Colonic mucosa (tissue), 4 donors: ENCODE results near the gene SELENON. TPM values are rescaled to one million over a fixed set of nuclear protein-coding genes. Genes with fewer than 3 reads are reported as not detected.

Experiments used
- DNase-seq: peaks from one replicate; pipeline ENCODE4 v3.0.0-alpha.2; 2020
- H3K27ac ChIP-seq: fragments of 200-600 bp; one replicate; pipeline ENCODE4 v1.8.0; 2021
- H3K27me3 ChIP-seq: fragments of 200-600 bp; one replicate; pipeline ENCODE4 v1.8.0; 2021
- H3K36me3 ChIP-seq: fragments of 200-600 bp; one replicate; pipeline ENCODE4 v1.8.0; 2021
- H3K4me1 ChIP-seq: fragments of 200-600 bp; one replicate; pipeline ENCODE4 v1.8.0; 2021; ENCODE audit warnings: mild to moderate bottlenecking
- H3K4me3 ChIP-seq: fragments of 200-600 bp; one replicate; pipeline ENCODE4 v1.8.0; 2021
- H3K9ac ChIP-seq, 2 donors: one replicate each; pipeline ENCODE4 v1.7.0; 2013; ENCODE audit warnings: control low read depth in 2 of 2, low read depth in 2 of 2, low read length in 2 of 2
- H3K9me3 ChIP-seq: fragments of 200-600 bp; one replicate; pipeline ENCODE4 v1.8.0; 2021
- intact Hi-C: fragments of 100-400 bp; cut with DNase I; formaldehyde crosslinking; loops from one replicate; pipeline ENCODE4 v1.14.1; 2022
- total RNA-seq, 2 donors: library from RNA; stranded (reverse); fragmentation: NEBNext Ultra II Directional in 1 of 2; extraction: Animal tissue kit (Norgen Biotek cat#: 25700) in 1 of 2; gene quantifications; one replicate each; pipeline ENCODE4 v1.2.1, GENCODE V29; 2021
- TF ChIP-seq, protein P1 (sequence below): fragments of 200-600 bp; IDR thresholded peaks from one replicate; pipeline ENCODE4 v1.8.0; 2022; ENCODE audit warnings: antibody characterized with exemption, mild to moderate bottlenecking
- donor health status: healthy.
- donor health status: DM: no; HTN: no; CAD: no.
- donor health status: DM: no; HTN: no; CAD: no.

Gene SELENON
- total RNA-seq, 2 donors from 2014 or later, result 39.6 to 43.3 TPM

DNA sequence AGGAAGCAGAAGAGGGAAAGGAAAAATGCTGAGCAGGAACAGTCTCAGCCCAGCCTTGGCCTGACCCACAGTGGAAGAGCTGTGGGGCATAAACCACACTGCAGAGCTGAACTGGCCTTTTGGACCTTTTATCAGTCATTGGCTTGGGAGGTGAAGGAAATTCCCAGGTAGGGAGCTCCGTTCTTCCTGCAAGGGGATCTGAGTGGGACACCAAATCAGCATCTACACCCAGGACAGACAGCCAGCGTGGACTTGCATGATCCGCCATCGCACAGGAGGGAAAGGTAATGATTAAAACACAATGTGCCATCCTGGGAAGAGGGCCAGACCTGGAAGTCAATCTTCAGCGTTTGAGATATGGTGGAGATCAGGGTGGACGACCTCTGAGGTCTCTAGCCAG lies 18.6 kb downstream of the SELENON start:
- no peaks in the 10 kb centered on the region for H3K9me3 ChIP-seq
- H3K4me1 ChIP-seq, result peaks cover 10% of the 10 kb centered on the region
- H3K27ac ChIP-seq, result peak overlapping the region; percentile 58
- no peak overlapping the region for H3K4me3 ChIP-seq
- DNase-seq, result no peak
- peak overlapping the region; percentile 41 to 94 for H3K9ac ChIP-seq
- TF ChIP-seq, protein P1, sequence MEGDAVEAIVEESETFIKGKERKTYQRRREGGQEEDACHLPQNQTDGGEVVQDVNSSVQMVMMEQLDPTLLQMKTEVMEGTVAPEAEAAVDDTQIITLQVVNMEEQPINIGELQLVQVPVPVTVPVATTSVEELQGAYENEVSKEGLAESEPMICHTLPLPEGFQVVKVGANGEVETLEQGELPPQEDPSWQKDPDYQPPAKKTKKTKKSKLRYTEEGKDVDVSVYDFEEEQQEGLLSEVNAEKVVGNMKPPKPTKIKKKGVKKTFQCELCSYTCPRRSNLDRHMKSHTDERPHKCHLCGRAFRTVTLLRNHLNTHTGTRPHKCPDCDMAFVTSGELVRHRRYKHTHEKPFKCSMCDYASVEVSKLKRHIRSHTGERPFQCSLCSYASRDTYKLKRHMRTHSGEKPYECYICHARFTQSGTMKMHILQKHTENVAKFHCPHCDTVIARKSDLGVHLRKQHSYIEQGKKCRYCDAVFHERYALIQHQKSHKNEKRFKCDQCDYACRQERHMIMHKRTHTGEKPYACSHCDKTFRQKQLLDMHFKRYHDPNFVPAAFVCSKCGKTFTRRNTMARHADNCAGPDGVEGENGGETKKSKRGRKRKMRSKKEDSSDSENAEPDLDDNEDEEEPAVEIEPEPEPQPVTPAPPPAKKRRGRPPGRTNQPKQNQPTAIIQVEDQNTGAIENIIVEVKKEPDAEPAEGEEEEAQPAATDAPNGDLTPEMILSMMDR, result no peak
- no peaks in the 10 kb centered on the region for H3K36me3 ChIP-seq
- intact Hi-C loops, result no loop called here
- no peaks in the 10 kb centered on the region for H3K27me3 ChIP-seq

GRCh38 chr1:25819491-25820246 lies 19.7 kb downstream of the SELENON start, which contains the start of gene MTFR1L:
TSS of gene MTFR1L (plus strand) at chr1:25819954. CDS start at chr1:25823105, 3,151 bp downstream.
- TF ChIP-seq, protein P1, result no peak
- intact Hi-C loops, result no loop called here
- H3K4me1 ChIP-seq, result peaks cover 10% of the 10 kb centered on the region

DNA sequence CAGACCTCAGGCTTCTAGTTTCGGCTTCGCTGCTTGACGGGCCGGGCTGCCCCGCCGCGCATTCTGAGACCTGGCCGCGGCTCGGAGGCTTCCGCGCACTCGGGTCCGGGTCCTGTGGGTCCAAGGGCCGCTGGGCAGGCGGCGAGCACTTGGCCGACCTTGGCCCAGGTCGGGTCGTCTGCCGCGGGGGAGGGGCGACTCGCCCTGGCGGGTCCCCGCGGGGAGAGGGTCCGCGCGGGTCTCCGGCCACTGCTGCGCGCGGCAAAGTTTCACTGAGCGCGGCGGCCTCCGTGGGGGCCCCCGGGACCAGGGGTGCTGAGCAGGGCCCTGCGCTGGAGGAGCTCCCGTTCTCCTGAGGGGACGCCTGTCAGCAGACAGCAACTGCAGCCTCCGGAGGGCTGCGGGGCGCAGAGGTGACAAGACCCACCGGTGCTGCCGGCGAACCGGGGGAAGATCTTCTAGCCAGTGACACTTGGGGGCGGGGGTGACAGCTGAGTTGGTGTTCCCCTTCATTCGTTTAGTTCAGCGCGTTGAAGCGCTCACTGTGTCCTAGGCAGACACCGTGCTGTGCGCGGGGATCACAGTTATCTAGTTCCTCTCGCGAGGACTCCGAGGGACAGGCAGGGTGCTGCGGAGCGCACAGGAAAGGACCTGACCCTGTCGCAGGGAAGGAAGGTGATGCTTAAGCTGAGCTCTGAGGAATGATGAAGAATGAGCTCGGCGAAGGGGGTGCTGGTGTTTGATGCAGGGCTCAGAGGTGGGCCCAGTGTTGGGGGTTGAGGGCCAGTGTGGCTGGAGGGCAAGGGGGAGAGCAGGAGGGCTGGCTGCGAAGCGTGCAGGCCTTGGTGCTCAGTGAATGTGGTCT lies 20.5 kb downstream of the SELENON start:
- H3K36me3 ChIP-seq, result no peaks in the 10 kb centered on the region
- H3K9me3 ChIP-seq, result no peaks in the 10 kb centered on the region
- DNase-seq, result peak; percentile 56
- peak overlapping the region; percentile 76 for H3K4me3 ChIP-seq
- peak overlapping the region; percentile 92 to 94 for H3K9ac ChIP-seq
- TF ChIP-seq, protein P1, result no peak
- intact Hi-C loops, result no loop called here
- peaks cover 10% of the 10 kb centered on the region for H3K4me1 ChIP-seq
- no peaks in the 10 kb centered on the region for H3K27me3 ChIP-seq
- H3K27ac ChIP-seq, result peak overlapping the region; percentile 89

More at GRCh38 chr1:25819491-25820246, 19.7 kb downstream of the SELENON start, which contains the start of gene MTFR1L:
- H3K4me3 ChIP-seq, result peak within 1 kb of the TSS; percentile 76
- DNase-seq, result peak; percentile 95
- H3K36me3 ChIP-seq, result no peaks in the 10 kb centered on the region
- peak within 1 kb of the TSS; percentile 92 to 94 for H3K9ac ChIP-seq
- peak within 1 kb of the TSS; percentile 89 for H3K27ac ChIP-seq
- no peaks in the 10 kb centered on the region for H3K27me3 ChIP-seq
- no peaks in the 10 kb centered on the region for H3K9me3 ChIP-seq

GRCh38 chr1:25821112-25821476 lies 21.1 kb downstream of the SELENON start:
- DNase-seq, result no peak
- intact Hi-C loops, result no loop called here
- Histone ChIP-seq H3K27ac (peak overlapping the region; percentile 89), H3K4me1 (peaks cover 10% of the 10 kb centered on the region), H3K4me3 (peak overlapping the region; percentile 76), H3K9me3 (no peaks in the 10 kb centered on the region), H3K36me3 (no peaks in the 10 kb centered on the region), H3K9ac (peak overlapping the region; percentile 92 to 94), H3K27me3 (no peaks in the 10 kb centered on the region)
- TF ChIP-seq, protein P1, result no peak

DNA sequence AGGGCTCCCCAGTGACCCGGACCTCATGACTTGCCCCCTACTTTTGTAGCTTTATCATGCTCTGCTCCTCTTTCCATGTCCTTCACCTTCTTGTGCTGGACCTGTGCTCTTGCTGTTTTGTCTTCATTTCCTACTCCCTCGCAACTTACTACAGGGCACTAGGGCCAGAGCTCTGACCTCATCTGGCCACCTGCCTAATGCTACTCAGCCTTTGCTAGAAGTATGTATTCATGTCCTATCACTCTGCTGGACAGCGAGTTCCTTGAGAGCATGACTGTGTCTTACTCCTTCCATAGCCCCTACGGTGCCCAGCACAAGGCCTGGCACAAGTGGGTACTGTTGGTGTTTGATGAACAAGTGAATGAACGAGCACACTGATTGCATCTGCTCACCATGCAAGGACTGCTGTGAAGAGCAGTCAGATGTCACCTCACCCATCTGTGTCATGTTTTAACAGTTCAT lies 21.7 kb downstream of the SELENON start:
- peak overlapping the region; percentile 92 to 94 for H3K9ac ChIP-seq
- TF ChIP-seq, protein P1, result no peak
- peaks cover 10% of the 10 kb centered on the region for H3K4me1 ChIP-seq
- intact Hi-C loops, result no loop called here
- no peaks in the 10 kb centered on the region for H3K27me3 ChIP-seq
- H3K4me3 ChIP-seq, result no peak overlapping the region
- no peaks in the 10 kb centered on the region for H3K9me3 ChIP-seq
- DNase-seq, result no peak
- H3K27ac ChIP-seq, result no peak overlapping the region
- no peaks in the 10 kb centered on the region for H3K36me3 ChIP-seq
